ENCODE results near the gene TRABD.

The TRABD gene

DNA sequence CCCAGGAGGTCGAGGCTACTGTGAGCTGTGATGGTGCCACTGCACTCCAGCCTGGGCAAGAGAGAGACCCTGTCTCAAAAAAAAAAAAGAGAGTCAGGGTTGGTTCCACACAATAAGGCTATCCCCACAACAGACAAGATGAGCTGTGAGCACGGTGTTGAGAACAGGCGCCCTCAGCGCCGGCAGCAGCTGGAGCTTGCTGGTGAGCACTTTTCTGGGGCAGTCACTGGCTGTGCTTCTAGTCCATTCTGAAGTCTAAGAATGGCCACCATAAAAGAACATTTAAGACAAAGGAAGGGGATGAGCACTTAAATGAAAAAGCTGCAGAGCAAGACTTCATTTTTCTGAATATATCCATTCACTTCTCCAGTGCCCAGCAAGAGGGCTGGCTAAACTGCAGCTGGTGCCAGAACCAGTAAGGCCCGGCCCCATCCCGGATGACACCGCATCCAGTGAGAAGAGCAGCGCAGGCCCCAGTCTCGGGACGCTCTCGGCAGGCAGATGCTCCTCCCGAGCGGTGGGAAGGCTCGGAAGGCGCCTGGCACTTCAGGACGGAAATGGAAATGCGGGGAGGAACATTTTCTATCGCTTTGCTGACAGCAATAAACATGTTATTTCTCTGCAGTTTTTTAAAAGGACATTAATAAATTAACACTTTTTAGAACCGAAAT lies 46.9 kb downstream of the TRABD start:
- in situ Hi-C loops (cut with HindIII; ENCODE audit: low sequenced_read_pairs) = no loop called here

DNA sequence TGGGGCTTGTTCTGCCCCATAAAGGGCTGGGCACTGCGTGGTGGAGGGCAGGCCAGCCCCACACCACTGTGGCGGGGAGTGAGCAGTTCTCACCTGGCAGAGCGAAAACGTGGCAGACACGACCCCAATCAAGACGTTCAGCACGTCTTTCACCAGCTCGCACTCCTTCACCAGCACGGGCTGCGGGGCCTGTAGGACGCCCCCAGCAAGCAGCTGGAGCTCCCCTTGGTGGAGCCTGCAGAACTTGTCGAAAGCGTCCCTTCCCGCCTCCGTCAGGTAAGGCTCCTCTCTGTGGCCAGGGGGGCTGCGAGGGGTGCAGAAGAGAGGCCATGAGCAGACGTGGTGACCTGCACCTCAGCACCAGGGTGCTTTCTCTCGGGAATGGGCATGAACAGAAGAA lies 47.5 kb downstream of the TRABD start:
- in situ Hi-C loops (cut with HindIII; ENCODE audit: low sequenced_read_pairs) = no loop called here

DNA sequence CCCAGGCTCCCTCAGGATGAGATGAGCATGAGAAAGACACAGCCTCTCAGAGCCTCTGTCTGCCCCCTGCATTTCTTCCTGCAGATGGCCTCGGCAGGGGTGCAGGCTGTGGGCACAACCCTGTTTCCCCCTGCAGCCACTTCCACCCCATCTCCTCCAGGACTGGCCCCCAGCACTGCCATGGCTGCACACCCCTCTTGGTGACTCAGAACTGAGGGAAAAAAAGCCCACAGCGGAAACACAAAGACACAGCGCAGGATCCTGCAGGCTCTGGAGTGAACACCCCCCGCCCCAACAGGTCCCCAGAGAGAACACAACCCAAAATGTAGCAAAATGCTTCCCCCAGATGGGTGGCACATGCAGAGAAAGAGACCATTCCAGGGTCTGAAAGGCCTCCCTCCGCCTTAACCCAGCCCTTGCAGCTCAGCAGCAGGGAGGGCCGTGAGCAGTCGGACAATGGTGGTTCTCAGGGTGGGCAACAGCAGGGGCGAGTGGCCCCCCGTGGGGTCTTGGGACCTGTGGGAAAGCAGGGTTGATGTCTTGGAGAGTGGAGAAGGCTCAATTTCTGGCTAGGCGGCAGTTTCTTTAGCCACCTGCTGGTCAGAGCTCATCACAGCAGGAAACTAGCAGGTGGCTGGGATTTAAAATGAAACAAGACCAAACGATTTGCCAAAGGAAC lies 51.2 kb downstream of the TRABD start:
- in situ Hi-C loops (cut with HindIII; ENCODE audit: low sequenced_read_pairs) = no loop called here

DNA sequence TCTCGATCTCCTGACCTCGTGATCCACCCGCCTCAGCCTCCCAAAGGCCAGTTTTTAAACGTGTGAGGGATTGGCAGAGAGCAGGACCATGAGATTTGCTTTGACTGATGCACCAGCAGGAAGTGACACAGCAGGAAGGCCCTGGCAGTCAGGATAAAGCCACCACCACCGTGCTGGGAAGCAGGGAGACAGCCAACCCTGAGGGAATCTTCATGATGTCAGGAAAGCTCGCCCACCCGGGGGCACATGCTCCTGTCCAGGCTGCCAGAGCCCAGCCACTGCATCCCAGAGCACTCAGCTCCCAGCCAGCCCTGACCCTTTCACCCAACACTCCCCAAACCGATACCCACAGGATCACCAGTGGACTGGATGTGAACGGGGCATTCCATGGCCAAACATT lies 53.0 kb downstream of the TRABD start:
- in situ Hi-C loops (cut with HindIII; ENCODE audit: low sequenced_read_pairs) = no loop called here

DNA sequence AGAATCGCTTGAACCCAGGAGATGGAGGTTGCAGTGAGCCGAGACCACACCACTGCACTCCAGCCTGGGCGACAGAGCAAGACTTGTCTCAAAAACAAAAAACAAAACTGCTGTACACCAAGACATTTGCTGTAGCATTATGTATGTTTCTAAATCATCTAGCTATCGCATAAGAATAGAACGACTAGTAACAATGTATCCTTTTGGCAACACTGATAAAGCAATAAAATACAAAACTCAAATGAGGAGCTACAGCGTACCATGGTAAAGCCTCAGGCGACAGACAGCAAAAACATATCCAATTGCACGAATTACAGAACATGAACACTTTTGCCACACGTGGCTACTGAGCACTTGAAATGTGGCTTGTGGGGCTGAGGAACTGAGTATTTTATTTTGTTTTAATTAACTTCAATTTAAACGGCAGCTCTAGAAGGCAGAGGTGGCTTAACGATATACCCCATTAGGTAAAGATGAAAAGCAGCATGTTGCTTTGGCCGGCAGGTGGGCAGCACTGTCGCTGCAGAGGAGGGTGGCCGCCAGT lies 56.8 kb downstream of the TRABD start:
- in situ Hi-C loops (cut with HindIII; ENCODE audit: low sequenced_read_pairs) = no loop called here

DNA sequence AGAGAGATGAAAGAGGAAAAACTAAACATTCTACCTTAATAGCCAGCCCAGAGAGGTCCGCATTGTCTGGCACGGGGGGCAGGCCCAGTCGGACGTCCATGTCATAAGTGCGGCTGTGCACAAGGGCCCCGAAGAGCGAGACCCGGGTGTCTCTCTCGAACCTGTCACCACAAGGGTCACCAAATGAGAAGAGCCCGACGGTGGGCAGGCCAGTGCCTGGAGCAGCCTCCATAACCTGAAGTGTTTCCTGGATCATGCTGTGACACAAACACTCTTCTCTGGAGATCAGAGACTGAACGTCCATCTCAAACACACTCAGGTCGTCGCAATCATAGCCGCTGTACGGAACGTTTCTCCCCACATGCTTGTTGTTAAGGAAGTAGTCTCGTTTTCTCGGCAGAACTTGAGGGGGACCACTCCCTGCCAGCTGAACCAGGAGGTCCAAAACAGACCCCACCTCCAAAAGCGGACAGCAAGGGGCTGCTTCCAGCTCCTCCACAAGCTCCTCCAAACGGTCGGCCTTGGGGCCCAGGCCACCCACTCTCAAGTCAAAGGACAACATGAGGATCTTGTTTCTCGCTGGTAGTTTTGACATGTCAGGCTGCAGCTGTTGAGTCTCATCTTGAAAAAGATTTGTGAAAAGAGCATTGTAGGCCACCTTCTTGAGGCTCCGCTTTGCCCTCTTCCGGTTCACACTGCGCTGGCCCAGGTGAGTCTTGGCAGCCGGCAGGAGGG lies 58.1 kb downstream of the TRABD start:
- in situ Hi-C loops (cut with HindIII; ENCODE audit: low sequenced_read_pairs) = no loop called here

DNA sequence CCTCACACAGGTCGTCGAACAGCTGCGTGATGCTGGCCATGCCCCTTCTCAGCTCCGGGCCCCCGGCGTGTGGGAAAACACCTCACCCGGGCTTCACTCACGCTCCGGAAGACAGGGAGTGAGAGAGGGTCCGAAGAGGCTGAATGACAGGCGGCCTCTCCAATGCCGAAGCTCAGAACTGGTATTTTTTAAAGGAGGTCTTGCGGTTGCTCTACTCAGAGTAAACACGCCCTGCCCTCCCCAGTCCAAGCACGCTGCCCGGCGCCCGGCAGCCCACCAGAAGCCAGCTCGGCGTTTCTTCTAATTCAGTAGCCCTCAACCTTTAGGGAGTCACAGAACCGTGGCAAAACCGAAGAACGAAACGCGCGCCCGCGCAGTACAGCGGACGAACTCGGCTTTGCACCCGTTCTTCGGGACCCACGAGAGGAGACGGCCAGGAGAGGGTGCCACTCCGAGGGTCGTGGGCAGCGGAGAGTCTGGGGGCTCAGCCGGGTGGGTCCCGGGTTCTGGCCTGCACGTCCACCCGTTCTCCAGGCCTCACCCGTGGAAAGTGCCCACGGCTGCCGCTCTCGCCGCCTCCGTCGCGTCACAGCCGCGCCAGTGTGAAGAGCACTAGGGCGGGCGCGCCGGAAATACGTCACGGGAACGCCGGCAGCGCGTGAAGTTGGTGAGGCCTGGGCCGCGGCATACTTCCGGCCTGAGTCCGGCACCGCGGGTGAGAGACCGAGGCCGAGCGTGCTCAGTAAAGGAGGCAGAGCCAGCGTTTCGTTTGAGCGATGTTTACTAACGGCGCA lies 58.9 kb downstream of the TRABD start, which contains the start of gene TUBGCP6:
Gene TUBGCP6 (minus strand): TSS at position 604 of the 794 bp plus-strand sequence. CDS start 564 bp downstream, at position 40.
- in situ Hi-C loops (cut with HindIII; ENCODE audit: low sequenced_read_pairs) = no loop called here

DNA sequence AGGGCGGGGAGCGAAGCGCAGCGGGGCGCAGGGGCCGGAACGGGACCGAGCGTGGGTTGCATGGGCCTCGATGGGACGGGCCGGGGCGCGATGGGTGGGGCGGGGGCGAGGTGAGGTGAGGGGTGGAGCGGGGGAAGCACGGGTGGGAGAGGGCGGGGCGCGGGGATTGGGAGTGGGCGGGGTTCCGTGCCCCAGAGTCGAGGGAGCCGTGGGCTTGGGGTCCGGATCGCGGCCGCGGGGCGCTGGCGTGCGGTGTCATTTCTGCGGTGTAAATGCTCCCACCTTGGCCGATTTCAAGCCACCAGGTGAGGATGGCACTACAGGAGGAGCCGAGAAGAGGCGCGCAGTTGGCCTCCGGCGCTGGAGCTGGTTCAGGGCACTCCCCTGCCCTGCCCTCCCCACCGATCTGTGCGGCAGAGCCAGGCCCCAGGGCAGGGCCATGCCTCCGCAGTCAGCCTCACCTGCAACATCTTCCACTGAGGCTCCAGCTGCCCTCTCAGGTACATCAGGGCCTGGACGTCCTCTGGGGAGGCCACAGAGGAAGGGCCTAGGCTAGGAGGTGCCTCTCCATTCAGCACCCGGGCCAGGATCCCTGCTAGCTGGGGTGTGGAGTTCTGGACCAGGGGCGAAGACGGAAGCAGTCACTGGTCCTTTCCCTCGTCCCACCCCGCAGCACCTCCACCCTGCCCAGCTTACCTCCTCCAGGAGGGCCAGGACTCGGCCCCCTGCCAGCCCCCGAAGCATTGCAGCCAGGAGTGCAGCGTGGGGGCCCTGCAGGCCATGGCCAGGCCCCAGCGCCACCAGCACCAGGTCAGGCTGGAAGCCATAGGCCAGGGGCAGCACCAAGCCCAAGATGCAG lies 59.7 kb downstream of the TRABD start:
- in situ Hi-C loops (cut with HindIII; ENCODE audit: low sequenced_read_pairs) = no loop called here

DNA sequence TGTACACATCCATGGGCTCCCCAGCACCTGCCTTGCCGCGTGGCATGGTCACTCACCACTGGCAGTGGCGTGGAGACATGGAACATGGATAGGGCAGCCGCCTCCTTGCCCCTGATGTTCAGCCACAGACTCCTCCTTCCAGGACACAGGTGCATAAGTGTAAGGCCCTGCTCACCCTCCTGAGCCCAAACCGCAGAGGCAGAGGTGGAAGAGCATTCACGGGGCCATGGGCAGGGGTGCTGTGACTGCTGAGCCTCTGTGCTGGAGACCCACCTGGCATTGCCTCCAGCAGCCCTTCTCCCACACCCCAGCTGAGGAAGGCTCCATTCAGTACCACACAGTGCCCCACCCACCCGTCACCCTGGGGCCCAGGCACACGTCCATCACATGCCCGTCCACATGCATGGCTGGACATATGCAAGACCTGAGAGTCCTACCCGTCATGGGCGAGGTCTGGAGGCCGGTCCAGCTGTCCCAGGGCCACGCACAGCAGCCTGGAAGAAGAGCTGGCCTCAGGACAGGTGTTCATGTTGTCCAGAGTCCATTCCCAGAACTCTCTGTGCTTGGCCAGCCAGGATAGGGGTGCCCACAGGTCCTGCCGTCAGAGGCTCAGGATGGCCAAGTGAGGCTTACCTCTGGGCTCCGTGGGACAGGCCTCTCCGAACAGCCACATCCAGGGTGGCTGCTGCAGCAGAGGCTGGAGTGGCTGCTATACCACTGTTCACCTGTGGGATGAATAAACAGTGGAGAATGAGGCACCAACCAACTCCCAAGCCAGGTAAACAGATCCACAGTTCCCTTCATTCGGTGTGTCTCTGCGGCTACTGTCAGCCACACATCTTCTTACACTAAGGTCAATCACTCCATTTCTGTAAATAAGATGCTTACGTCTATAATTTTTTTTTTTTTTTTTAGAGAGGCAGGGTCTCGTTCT lies 60.8 kb downstream of the TRABD start:
- in situ Hi-C loops (cut with HindIII; ENCODE audit: low sequenced_read_pairs) = no loop called here

DNA sequence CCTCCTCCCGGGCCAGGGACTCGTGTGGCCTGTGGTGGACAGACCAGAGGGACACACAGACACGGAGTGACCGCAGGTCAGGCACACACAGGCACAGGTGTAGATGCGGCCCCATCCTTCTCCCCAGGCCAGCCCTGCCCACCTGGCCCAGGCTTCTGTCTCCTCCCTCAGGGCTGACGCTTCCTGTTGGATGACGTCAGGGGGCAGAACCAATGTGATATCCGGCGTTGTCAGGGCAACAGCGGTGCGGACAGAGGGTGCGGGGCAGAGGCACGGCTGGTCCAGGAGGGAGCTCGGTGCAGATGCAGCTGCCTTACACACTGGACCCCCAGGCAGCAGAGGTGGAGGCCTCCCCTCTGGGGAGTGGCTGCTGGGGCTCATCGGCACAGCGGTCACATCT lies 62.0 kb downstream of the TRABD start:
- in situ Hi-C loops (cut with HindIII; ENCODE audit: low sequenced_read_pairs) = no loop called here

DNA sequence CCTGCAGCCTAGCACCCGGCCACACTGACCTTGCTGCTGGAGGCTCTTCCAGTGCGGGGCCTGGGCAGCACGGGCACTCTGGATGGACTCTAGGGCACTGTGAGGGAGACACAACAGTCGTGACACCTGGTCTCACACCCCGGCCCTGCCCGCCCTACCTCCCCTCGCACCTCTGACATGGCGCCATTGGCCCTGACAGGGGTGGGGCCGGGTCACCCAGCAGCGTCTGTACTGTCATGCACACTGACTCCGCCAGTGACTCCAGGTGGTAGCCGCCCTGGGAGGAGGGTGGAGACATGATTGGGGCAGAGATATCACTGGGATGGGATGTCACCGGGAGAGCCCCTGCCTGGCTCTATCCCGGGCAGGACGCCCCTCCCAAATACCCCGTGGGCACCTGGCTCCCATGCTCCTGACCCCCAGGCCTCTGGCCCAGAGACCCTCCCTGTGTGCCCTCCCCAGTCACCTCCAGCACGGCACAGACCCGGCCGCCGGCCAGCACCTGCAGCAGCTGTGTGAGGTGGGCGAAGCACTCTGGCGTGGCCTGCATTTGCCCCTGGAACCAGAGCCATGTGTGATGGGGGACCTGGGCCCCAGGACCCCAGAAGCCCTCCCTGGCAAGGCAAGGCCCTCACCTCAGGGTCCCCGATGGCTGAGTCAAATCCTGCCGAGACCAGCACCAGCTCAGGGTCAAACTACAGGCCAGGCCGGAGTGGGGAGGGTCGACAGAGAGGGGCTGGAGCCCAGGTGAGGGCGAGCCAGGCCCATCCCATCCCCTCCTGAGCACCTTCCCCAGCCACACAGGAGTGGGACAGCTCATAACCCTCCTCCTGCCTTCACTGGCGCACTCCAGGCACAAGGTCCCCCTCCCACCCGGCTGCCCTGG lies 62.7 kb downstream of the TRABD start:
- in situ Hi-C loops (cut with HindIII; ENCODE audit: low sequenced_read_pairs) = no loop called here
